ENCODE measurements around the gene SOWAHB. TPM values are rescaled to one million over a fixed set of nuclear protein-coding genes. Genes with fewer than 3 reads are reported as not detected.

The SOWAHB gene
- total and polyA plus RNA-seq, 4 donors = 0.28 to 4.2 (median 1.9) TPM

GRCh38 chr4:76886848-76887441 is 11.0 kb downstream of the SOWAHB start:
- H3K9ac ChIP-seq (ENCODE audit: insufficient read depth in 1 of 2, low read length in 2 of 2) = no peak overlapping the region
- ATAC-seq (ENCODE audit: insufficient read depth, low FRiP score) (no peak), DNase-seq (no peak)
- peaks cover 0 to 3% (median 0%) of the 10 kb centered on the region in 5 donors for H3K4me1 ChIP-seq (ENCODE audit: control insufficient read depth in 5 of 5, insufficient read depth in 5 of 5, low read length in 5 of 5)
- H3K27me3 ChIP-seq (ENCODE audit: control insufficient read depth in 3 of 3, insufficient read depth in 3 of 3, low read length in 2 of 3) = no peaks in the 10 kb centered on the region
- H3K9me3 ChIP-seq (ENCODE audit: control insufficient read depth in 4 of 4, insufficient read depth in 3 of 4, low read length in 3 of 4) = no peaks in the 10 kb centered on the region
- H3K27ac ChIP-seq (ENCODE audit: low read depth in 1 of 2, low read length in 1 of 2) = no peak overlapping the region
- H3K36me3 ChIP-seq (ENCODE audit: control insufficient read depth in 4 of 4, insufficient read depth in 4 of 4, low read length in 4 of 4) = no peaks in the 10 kb centered on the region
- TF ChIP-seq CTCF (IDR thresholded peaks at IDR 0.05; ENCODE audit: control extremely low read depth, extremely low read depth) = no peak
- H3K4me3 ChIP-seq = no peak overlapping the region
- WGBS, 2 donors = 95 to 96% methylated on average over 7 of the region's 7 CpGs

- 92 to 95% methylated on average over 5 of the region's 5 CpGs for WGBS, 2 donors
- H3K4me3 ChIP-seq = no peak overlapping the region
- H3K27me3 ChIP-seq (ENCODE audit: control insufficient read depth in 3 of 3, insufficient read depth in 3 of 3, low read length in 2 of 3) = no peaks in the 10 kb centered on the region
- no peak for ATAC-seq (ENCODE audit: insufficient read depth, low FRiP score)
- H3K9ac ChIP-seq (ENCODE audit: insufficient read depth in 1 of 2, low read length in 2 of 2) = no peak overlapping the region
- no peak overlapping the region for H3K27ac ChIP-seq (ENCODE audit: low read depth in 1 of 2, low read length in 1 of 2)
- DNase-seq = no peak
- H3K36me3 ChIP-seq (ENCODE audit: control insufficient read depth in 4 of 4, insufficient read depth in 4 of 4, low read length in 4 of 4) = no peaks in the 10 kb centered on the region
- H3K9me3 ChIP-seq (ENCODE audit: control insufficient read depth in 4 of 4, insufficient read depth in 3 of 4, low read length in 3 of 4) = no peaks in the 10 kb centered on the region
- H3K4me1 ChIP-seq (ENCODE audit: control insufficient read depth in 5 of 5, insufficient read depth in 5 of 5, low read length in 5 of 5) = peaks cover 0 to 3% (median 0%) of the 10 kb centered on the region in 5 donors
- no peak for TF ChIP-seq CTCF (IDR thresholded peaks at IDR 0.05; ENCODE audit: control extremely low read depth, extremely low read depth)
Measured at GRCh38 chr4:76886214-76886613, 11.7 kb downstream of the SOWAHB start.

- ATAC-seq (ENCODE audit: insufficient read depth, low FRiP score) = no peak
- no peaks in the 10 kb centered on the region for H3K36me3 ChIP-seq (ENCODE audit: control insufficient read depth in 4 of 4, insufficient read depth in 4 of 4, low read length in 4 of 4)
- no peak overlapping the region for H3K27ac ChIP-seq (ENCODE audit: low read depth in 1 of 2, low read length in 1 of 2)
- no peaks in the 10 kb centered on the region for H3K27me3 ChIP-seq (ENCODE audit: control insufficient read depth in 3 of 3, insufficient read depth in 3 of 3, low read length in 2 of 3)
- no peak overlapping the region for H3K9ac ChIP-seq (ENCODE audit: insufficient read depth in 1 of 2, low read length in 2 of 2)
- 56 to 71% methylated on average over 8 of the region's 8 CpGs for WGBS, 2 donors
- TF ChIP-seq CTCF (IDR thresholded peaks at IDR 0.05; ENCODE audit: control extremely low read depth, extremely low read depth) = no peak
- DNase-seq = no peak
- H3K4me3 ChIP-seq = no peak overlapping the region
- no peaks in the 10 kb centered on the region for H3K9me3 ChIP-seq (ENCODE audit: control insufficient read depth in 4 of 4, insufficient read depth in 3 of 4, low read length in 3 of 4)
- H3K4me1 ChIP-seq (ENCODE audit: control insufficient read depth in 5 of 5, insufficient read depth in 5 of 5, low read length in 5 of 5) = peaks cover 0 to 19% (median 0%) of the 10 kb centered on the region in 5 donors
Measured at GRCh38 chr4:76883147-76883546, 14.8 kb downstream of the SOWAHB start.

GRCh38 chr4:76882630-76883029 is 15.3 kb downstream of the SOWAHB start:
- H3K27ac ChIP-seq (ENCODE audit: low read depth in 1 of 2, low read length in 1 of 2) = no peak overlapping the region
- H3K9ac ChIP-seq (ENCODE audit: insufficient read depth in 1 of 2, low read length in 2 of 2) = no peak overlapping the region
- WGBS, 2 donors = 87 to 96% methylated on average over 2 of the region's 2 CpGs
- H3K36me3 ChIP-seq (ENCODE audit: control insufficient read depth in 4 of 4, insufficient read depth in 4 of 4, low read length in 4 of 4) = no peaks in the 10 kb centered on the region
- peaks cover 0 to 19% (median 0%) of the 10 kb centered on the region in 5 donors for H3K4me1 ChIP-seq (ENCODE audit: control insufficient read depth in 5 of 5, insufficient read depth in 5 of 5, low read length in 5 of 5)
- no peak for TF ChIP-seq CTCF (IDR thresholded peaks at IDR 0.05; ENCODE audit: control extremely low read depth, extremely low read depth)
- no peak for DNase-seq
- H3K9me3 ChIP-seq (ENCODE audit: control insufficient read depth in 4 of 4, insufficient read depth in 3 of 4, low read length in 3 of 4) = no peaks in the 10 kb centered on the region
- ATAC-seq (ENCODE audit: insufficient read depth, low FRiP score) = no peak
- no peaks in the 10 kb centered on the region for H3K27me3 ChIP-seq (ENCODE audit: control insufficient read depth in 3 of 3, insufficient read depth in 3 of 3, low read length in 2 of 3)
- no peak overlapping the region for H3K4me3 ChIP-seq
